ENCODE measurements around the gene DAD1.
"Not testable (repeated sequence)": the region's sequence is repeated elsewhere in the genome, so short reads cannot be mapped to it uniquely, and the experiment has no call there.

Gene DAD1

GRCh38 chr14:22598099-22598895, 9.3 kb upstream of the DAD1 start, which contains the start of gene ABHD4:
TSS of gene ABHD4 (plus strand) at chr14:22598300. CDS start at chr14:22598307, 7 bp downstream.
- DNase-seq, result peak; percentile 53

GRCh38 chr14:22597771-22598098, 8.7 kb upstream of the DAD1 start:
- no peak for DNase-seq

GRCh38 chr14:22597265-22597664, 8.2 kb upstream of the DAD1 start:
- no peak for DNase-seq

GRCh38 chr14:22596354-22596879, 7.4 kb upstream of the DAD1 start:
- DNase-seq, result no peak

GRCh38 chr14:22594156-22594716, 5.2 kb upstream of the DAD1 start:
- DNase-seq, result no peak

- no peak for DNase-seq
These were observed 4.6 kb upstream of the DAD1 start for GRCh38 chr14:22593601-22594000.

GRCh38 chr14:22593189-22593588, 4.2 kb upstream of the DAD1 start:
- DNase-seq, result no peak

- no peak for DNase-seq
These were observed 413 bp downstream of the DAD1 start for GRCh38 chr14:22588526-22589095.

- DNase-seq, result not testable (repeated sequence)
These were observed 1.2 kb downstream of the DAD1 start for GRCh38 chr14:22587677-22588422.

- DNase-seq, result no peak
These were observed 1.8 kb downstream of the DAD1 start for GRCh38 chr14:22587247-22587646.

GRCh38 chr14:22583994-22584393, 5.0 kb downstream of the DAD1 start:
- no peak for DNase-seq

- no peak for DNase-seq
These were observed 8.4 kb downstream of the DAD1 start for GRCh38 chr14:22580625-22581024.

GRCh38 chr14:22579881-22580280, 9.1 kb downstream of the DAD1 start:
- DNase-seq, result no peak

- DNase-seq, result no peak
These were observed 9.8 kb downstream of the DAD1 start for GRCh38 chr14:22579236-22579635.

GRCh38 chr14:22577334-22577908, 11.6 kb downstream of the DAD1 start:
- DNase-seq, result no peak

GRCh38 chr14:22573804-22574203, 15.2 kb downstream of the DAD1 start:
- DNase-seq, result no peak

GRCh38 chr14:22572562-22573058, 16.4 kb downstream of the DAD1 start:
- DNase-seq, result no peak

- peak; percentile 64 for DNase-seq
These were observed 18.7 kb downstream of the DAD1 start for GRCh38 chr14:22570132-22570949.

GRCh38 chr14:22569737-22570131, 19.3 kb downstream of the DAD1 start:
- DNase-seq, result no peak

GRCh38 chr14:22569106-22569736, 19.8 kb downstream of the DAD1 start:
- DNase-seq, result no peak

- DNase-seq, result no peak
These were observed 21.6 kb downstream of the DAD1 start for GRCh38 chr14:22567437-22567836.

Measured in NCI-H1092 (cell line).